Kidney (tissue), 14 donors: ENCODE results near the gene KIRREL3. TPM values are rescaled to one million over a fixed set of nuclear protein-coding genes. Genes with fewer than 3 reads are reported as not detected.

Experiments
- DNase-seq, 5 donors: peaks; one replicate each; pipeline ENCODE4 v3.0.0-alpha.2; 2013 to 2020
- FAIRE-seq: peaks from 2 replicates; lab custom pipeline; 2012; peaks lifted over from hg19 to GRCh38; lab: Jason Lieb, UNC
- H3K27ac ChIP-seq, 2 donors: one replicate each; pipeline ENCODE4 v1.7.0; 2013; ENCODE audit warnings: low read depth in 2 of 2, low read length in 2 of 2, inconsistent platforms in 1 of 2
- H3K27me3 ChIP-seq: one replicate; pipeline ENCODE4 v1.7.1; 2013; ENCODE audit warnings: low read length, inconsistent platforms; ENCODE audit not compliant: control insufficient read depth, insufficient read depth
- H3K36me3 ChIP-seq, 3 donors: one replicate each; pipeline versions ENCODE4 v1.7.0 to v1.7.1; 2013; ENCODE audit warnings: low read length in 3 of 3, control low read depth in 1 of 3, inconsistent platforms in 1 of 3; ENCODE audit not compliant: insufficient read depth in 3 of 3, control insufficient read depth in 2 of 3
- H3K4me1 ChIP-seq, 3 donors: one replicate each; pipeline versions ENCODE4 v1.7.0 to v1.7.1; 2013; ENCODE audit warnings: low read length in 3 of 3, inconsistent platforms in 1 of 3, low read depth in 1 of 3; ENCODE audit not compliant: control insufficient read depth in 2 of 3, insufficient read depth in 2 of 3
- H3K4me3 ChIP-seq, 3 donors: one replicate each; pipeline versions ENCODE4 v1.7.0 to v1.8.1; 2013; ENCODE audit warnings: low read length in 3 of 3, control low read depth in 1 of 3, inconsistent platforms in 1 of 3
- H3K9ac ChIP-seq, 3 donors: one replicate each; pipeline versions ENCODE4 v1.7.0 to v1.7.1; 2013; ENCODE audit warnings: low read length in 3 of 3, control low read depth in 1 of 3, inconsistent platforms in 1 of 3
- H3K9me3 ChIP-seq, 3 donors: one replicate each; pipeline versions ENCODE4 v1.7.0 to v1.7.1; 2013; ENCODE audit warnings: low read length in 3 of 3, control low read depth in 1 of 3, inconsistent platforms in 1 of 3; ENCODE audit not compliant: control insufficient read depth in 2 of 3, insufficient read depth in 1 of 3
- intact Hi-C: fragments of 100-400 bp; cut with DNase I; formaldehyde crosslinking; loops from one replicate; pipeline ENCODE4 v1.11.1; 2022
- polyA plus RNA-seq: library from polyadenylated mRNA; stranded (reverse); fragments of 350-450 nt; fragmentation: Illumina TruSeq; extraction: RNeasy Lipid Tissue Mini Kit (QIAGEN cat#74804); gene quantifications from one replicate; pipeline ENCODE4 v1.2.3, GENCODE V29; 2014; ENCODE audit warnings: low read depth, low replicate concordance; ENCODE audit not compliant: insufficient read depth
- total RNA-seq: library from RNA; stranded (reverse); fragmentation: NEBNext Ultra II Directional; extraction: Animal tissue kit (Norgen Biotek cat#: 25700); gene quantifications from one replicate; pipeline ENCODE4 v1.2.1, GENCODE V29; 2021
- TF ChIP-seq, protein P1 (sequence below): IDR thresholded peaks from 3 replicates; pipeline ENCODE4 v1.5.1; 2012; ENCODE audit warnings: mild to moderate bottlenecking, moderate library complexity, borderline replicate concordance; ENCODE audit not compliant: insufficient read depth; ENCODE audit errors: extremely low read depth
- donor health status: control.
- donor health status: control.
- donor health status: control.
- donor health status: control.
- donor health status: control.
- donor health status: DM: yes; HTN: yes; CAD: no.
- donor health status: Normal renal cell carcinoma (clear cell type).

KIRREL3 gene
- total and polyA plus RNA-seq, 2 donors from 2014 or later, result 0.19 to 0.22 TPM

DNA sequence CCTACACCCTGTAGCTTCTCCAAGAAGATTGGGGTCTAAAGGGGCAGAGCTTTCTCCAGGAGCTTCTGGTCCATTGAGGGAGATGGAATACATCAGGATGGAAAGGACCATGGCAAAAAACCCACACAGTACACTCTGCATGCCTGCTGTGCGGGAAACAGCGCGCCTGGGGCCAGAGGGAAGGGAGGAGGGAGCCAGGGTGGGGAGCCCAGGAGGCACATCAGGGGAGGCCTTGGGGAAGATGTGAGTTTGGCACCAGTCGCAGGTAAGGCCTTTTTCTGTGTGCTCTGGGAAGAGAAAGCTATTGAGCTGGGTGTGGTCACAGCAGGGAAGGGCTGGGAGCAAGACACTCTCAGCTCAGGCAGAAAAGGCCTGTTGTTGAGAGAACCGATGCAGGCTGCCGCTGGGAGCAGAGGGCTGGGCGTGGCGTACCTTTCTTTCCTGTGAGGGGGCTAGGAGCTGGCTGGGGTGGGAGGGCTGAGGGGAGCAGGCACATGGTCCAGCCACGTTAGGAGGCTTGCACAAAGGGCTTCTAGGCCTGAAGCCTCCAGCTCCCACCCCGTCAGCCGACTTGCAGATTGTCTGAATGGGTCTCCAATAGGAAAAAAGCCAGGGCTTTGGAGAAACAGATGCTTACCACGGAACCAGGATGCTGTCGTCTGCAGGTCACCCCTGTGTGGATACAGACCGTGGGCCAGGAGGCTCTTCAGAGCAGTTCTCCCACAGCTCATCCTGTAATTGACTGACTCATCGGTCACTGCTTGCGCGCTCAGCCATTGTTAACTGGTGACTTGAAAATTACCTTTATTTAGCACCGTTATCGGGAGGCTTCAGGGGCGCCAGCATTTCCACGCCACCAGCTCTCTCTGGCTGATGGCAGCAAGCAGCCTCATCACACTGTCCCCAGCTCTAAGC lies 407.8 kb downstream of the KIRREL3 start:
- no peaks in the 10 kb centered on the region for H3K27me3 ChIP-seq
- FAIRE-seq (no peak), DNase-seq (no peak)
- intact Hi-C loops, result no loop called here
- no peaks in the 10 kb centered on the region for H3K4me1 ChIP-seq
- H3K36me3 ChIP-seq, result no peaks in the 10 kb centered on the region
- TF ChIP-seq, protein P1, sequence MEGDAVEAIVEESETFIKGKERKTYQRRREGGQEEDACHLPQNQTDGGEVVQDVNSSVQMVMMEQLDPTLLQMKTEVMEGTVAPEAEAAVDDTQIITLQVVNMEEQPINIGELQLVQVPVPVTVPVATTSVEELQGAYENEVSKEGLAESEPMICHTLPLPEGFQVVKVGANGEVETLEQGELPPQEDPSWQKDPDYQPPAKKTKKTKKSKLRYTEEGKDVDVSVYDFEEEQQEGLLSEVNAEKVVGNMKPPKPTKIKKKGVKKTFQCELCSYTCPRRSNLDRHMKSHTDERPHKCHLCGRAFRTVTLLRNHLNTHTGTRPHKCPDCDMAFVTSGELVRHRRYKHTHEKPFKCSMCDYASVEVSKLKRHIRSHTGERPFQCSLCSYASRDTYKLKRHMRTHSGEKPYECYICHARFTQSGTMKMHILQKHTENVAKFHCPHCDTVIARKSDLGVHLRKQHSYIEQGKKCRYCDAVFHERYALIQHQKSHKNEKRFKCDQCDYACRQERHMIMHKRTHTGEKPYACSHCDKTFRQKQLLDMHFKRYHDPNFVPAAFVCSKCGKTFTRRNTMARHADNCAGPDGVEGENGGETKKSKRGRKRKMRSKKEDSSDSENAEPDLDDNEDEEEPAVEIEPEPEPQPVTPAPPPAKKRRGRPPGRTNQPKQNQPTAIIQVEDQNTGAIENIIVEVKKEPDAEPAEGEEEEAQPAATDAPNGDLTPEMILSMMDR, result no peak
- H3K9ac ChIP-seq, result no peak overlapping the region
- no peaks in the 10 kb centered on the region for H3K9me3 ChIP-seq
- H3K27ac ChIP-seq, result no peak overlapping the region
- H3K4me3 ChIP-seq, result no peak overlapping the region

DNA sequence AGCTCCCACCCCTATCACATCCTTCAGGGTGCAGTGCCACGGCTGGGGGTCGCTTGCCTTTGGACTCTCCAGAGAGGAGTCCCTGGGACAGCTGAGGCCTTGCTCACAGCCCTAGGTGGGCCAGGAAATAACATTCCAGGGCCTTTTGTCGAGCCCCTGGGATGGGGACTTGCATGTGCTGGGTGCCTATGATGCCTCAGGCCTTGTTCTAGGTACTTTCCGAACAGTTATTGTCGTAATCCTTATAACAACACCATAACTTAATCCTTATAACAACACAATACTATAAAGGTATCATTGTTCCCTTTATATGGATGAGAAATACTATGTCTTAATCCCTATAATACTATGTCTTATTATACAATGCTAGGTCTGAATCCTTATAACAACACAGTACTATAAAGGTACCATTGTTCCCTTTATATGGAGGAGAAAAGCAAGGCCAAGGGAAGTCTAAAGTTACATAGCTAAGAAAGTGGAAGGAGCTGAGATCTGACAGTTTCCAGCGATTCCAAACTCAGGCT lies 408.5 kb downstream of the KIRREL3 start:
- intact Hi-C loops, result no loop called here
- Histone ChIP-seq H3K4me1 (no peaks in the 10 kb centered on the region), H3K27ac (no peak overlapping the region), H3K4me3 (no peak overlapping the region), H3K9me3 (no peaks in the 10 kb centered on the region), H3K9ac (no peak overlapping the region), H3K36me3 (no peaks in the 10 kb centered on the region), H3K27me3 (no peaks in the 10 kb centered on the region)
- no peak for FAIRE-seq
- no peak for DNase-seq
- TF ChIP-seq, protein P1, result no peak

DNA sequence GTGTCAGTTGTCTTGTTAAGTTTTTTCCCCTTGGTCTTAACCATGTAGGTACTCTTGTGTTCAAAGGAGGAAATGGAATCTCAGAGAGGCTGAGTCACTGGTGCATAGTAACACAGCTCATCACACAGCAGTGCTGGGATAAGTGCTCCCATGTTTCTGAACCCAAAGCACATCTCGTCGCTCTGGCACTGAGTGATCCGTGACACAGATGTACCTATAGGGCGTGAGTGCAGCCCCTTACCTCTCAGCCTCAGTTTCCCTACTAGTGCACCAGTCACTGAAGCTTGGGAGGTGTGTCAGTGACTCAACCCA lies 411.1 kb downstream of the KIRREL3 start:
- TF ChIP-seq, protein P1, result no peak
- Histone ChIP-seq H3K4me1 (peaks cover 3 to 7% (median 4%) of the 10 kb centered on the region in 3 donors), H3K9ac (no peak overlapping the region), H3K27me3 (no peaks in the 10 kb centered on the region), H3K36me3 (no peaks in the 10 kb centered on the region), H3K9me3 (no peaks in the 10 kb centered on the region), H3K27ac (no peak overlapping the region), H3K4me3 (no peak overlapping the region)
- intact Hi-C loops, result no loop called here
- FAIRE-seq (no peak), DNase-seq (no peak)
